Activated CD4-positive, alpha-beta T cell treated with anti-CD3 and anti-CD28 coated beads, Interleukin-2, amount 50 U/mL, for 4 hours (primary cell): ENCODE results near the gene N4BP2L1.
A peak's percentile ranks its signal among the peaks of the same experiment; 100 is the strongest.
"Not testable (repeated sequence)": the region's sequence is repeated elsewhere in the genome, so short reads cannot be mapped to it uniquely, and the experiment has no call there.

Experiments
- DNase-seq, 2 experiments: peaks; one replicate each; pipeline ENCODE4 v3.0.0-alpha.2; 2020

The N4BP2L1 gene

GRCh38 chr13:32390048-32390447, 37.9 kb downstream of the N4BP2L1 start:
- no peak for DNase-seq

DNA sequence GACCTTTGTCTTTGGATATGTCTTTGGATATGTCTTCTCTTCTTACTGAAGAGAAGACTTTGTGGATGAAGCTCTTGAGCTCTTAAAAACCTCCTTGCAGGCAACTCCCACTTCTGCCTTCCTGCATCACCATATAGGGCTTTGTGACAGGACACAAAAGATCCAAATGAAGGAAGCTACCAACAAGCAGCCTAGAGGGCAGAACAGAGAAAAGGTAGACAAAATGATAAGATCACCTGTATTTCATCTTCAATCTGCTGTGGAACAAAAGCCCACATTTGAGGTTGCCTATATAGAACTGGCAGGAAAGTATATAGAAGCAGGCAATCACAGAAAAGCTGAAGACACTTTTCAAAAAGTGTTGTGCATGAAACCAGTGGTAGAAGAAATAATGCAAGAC, 42.5 kb downstream of the N4BP2L1 start:
- no peak for DNase-seq

DNA sequence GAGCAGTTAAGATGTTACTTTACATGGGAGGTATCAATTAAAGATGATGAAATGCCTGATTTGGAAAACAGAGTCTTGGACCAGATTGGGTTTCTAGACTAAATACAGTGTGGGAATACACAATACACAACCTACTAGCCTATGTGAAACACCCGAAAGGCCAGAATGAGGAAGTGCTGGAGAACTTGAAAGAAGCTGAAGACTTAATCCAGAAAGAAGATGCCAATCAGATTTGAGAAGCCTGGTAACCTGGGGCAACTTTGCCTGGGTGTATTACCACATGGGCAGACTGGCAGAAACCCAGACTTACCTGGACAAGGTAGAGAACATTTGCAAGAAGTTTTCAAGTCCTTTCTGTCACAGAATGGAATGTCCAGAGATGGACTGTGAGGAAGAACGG, 43.2 kb downstream of the N4BP2L1 start:
- no peak for DNase-seq

DNA sequence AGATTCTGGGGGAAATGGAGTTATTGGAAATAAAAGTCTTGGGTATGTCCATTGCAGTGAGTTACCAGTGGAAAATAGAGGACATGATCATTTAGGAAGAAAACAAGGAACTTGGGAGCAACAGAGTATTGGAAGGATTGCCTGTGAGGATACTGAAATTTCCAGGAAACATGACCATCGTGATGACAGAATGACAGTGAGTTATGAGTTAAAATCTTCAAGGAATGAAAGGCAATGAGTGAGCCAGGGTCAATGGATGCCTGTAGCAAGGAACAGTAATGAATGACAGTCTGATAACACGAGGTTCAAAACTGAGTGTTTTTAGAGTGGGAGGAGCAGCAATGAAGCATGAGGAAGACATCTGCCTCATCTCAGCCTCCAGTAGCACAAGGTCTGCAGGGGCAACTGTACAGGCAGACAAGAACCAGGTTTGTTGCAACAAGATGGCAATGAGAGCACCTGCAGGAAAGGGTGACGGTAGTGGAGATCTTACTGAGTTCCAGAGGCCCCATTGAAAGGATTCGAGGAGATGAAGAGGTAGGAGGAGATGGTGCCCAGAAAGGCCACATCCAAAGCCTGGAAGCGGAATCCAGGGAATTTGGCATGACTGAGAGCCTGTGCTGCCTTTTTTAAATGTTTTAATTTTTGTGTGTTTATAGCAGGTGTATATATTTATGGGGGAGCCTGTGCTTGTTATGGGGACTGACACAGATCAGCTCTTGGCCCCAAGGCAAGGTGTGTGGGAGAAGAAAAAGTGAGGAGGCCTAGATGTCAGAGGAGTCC, 43.9 kb downstream of the N4BP2L1 start:
- no peak for DNase-seq

GRCh38 chr13:32381539-32381938, 46.4 kb downstream of the N4BP2L1 start:
- DNase-seq = peak in 1 of 2 experiments; percentile 1

GRCh38 chr13:32378012-32378411, 49.9 kb downstream of the N4BP2L1 start:
- DNase-seq = no peak

- no peak for DNase-seq
Observed at GRCh38 chr13:32376642-32377415, 51.1 kb downstream of the N4BP2L1 start.

GRCh38 chr13:32370805-32371204, 57.1 kb downstream of the N4BP2L1 start:
- no peak for DNase-seq

- DNase-seq = no peak
Observed at GRCh38 chr13:32362574-32362973, 65.4 kb downstream of the N4BP2L1 start.

DNA sequence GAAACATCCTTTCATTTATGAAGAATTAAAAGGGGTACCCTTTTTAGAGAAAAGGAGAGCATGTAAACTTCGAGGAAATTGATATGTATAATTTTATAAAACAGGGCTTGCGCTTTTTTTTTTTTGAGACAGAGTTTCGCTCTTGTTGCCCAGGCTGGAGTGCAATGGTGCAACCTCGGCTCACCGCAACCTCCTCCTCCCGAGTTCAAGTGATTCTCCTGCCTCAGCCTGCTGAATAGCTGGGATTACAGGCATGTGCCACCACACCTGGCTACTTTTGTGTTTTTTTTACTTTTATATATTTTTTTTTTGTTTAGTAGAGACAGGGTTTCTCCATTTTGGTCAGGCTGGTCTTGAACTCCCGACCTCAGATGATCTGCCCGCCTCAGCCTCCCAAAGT, 72.0 kb downstream of the N4BP2L1 start:
- not testable (repeated sequence) for DNase-seq

DNA sequence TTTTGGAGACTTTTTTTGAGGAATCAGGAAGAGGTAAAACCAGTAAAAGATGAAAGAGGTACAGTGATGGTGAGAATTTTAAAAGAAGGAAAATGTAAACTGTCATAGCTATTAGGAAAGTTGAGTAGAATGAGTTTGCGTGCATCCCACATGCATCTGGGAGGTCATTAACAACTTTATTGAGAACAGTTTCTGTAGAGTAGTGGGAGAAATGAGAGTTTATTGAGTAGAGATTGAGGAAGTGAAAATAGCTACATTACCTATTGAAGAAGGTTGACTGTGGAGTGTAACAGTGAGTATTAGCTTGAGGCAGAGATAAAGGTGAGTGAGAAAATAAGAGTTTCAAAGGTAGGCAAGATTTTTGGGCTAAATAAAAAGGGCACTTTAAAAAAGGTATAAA, 73.9 kb downstream of the N4BP2L1 start:
- no peak for DNase-seq

GRCh38 chr13:32350839-32351441, 77.0 kb downstream of the N4BP2L1 start:
- not testable (repeated sequence) for DNase-seq
